Activated B cell treated with CpG ODN at 0.5 μM for 24 hours (primary cell): ENCODE results near the gene AREL1. TPM values are rescaled to one million over a fixed set of nuclear protein-coding genes. Genes with fewer than 3 reads are reported as not detected.

Experiments used
- ATAC-seq: fragments of 200-7000 bp; cut with Tn5 transposase; one replicate; pipeline ENCODE4 v1.10.0; 2021; ENCODE audit warnings: low read depth, mild to moderate bottlenecking, moderate library complexity
- CTCF ChIA-PET: fragments of 350-600 bp; sonication (Branson Sonifier 250); formaldehyde crosslinking; loops from one replicate; lab custom pipeline; 2021; ENCODE audit warnings: antibody characterized with exemption; lab: Charles Lee
- POLR2A ChIA-PET: fragments of 350-600 bp; sonication (Branson Sonifier 250); formaldehyde crosslinking; loops from one replicate; lab custom pipeline; 2021; ENCODE audit warnings: antibody characterized with exemption; lab: Charles Lee
- DNase-seq: peaks from one replicate; pipeline ENCODE4 v3.0.0; 2022
- H3K27ac Mint-ChIP-seq: one replicate; pipeline ENCODE4 v1.8.0; 2020; ENCODE audit warnings: mixed read lengths
- H3K27me3 Mint-ChIP-seq: one replicate; pipeline ENCODE4 v1.8.0; 2021; ENCODE audit warnings: mixed read lengths
- H3K36me3 Mint-ChIP-seq: one replicate; pipeline ENCODE4 v1.8.0; 2021; ENCODE audit warnings: low read depth, mixed read lengths
- H3K4me1 Mint-ChIP-seq: one replicate; pipeline ENCODE4 v1.8.0; 2021; ENCODE audit warnings: mixed read lengths
- H3K4me3 Mint-ChIP-seq: one replicate; pipeline ENCODE4 v1.8.0; 2020; ENCODE audit warnings: mild to moderate bottlenecking, mixed read lengths
- H3K9me3 Mint-ChIP-seq: one replicate; pipeline ENCODE4 v1.8.0; 2020; ENCODE audit warnings: mixed read lengths
- CTCF ChIP-seq: fragments of 200-600 bp; IDR thresholded peaks from one replicate; pipeline ENCODE4 v1.8.0; 2022; ENCODE audit warnings: antibody characterized with exemption, mild to moderate bottlenecking
- intact Hi-C: fragments of 100-400 bp; cut with micrococcal nuclease; formaldehyde crosslinking; loops from one replicate; pipeline ENCODE4 v1.15.1; 2024
- total RNA-seq: library from RNA; stranded (reverse); gene quantifications from 2 replicates; pipeline ENCODE4 v1.2.3, GENCODE V29; 2022

The AREL1 gene
- total RNA-seq, 1 donor from 2014 or later = 49.7 TPM

GRCh38 chr14:74650927-74651686 is 61.8 kb downstream of the AREL1 start:
- POLR2A ChIA-PET = interaction anchor here (0.6 kb wide), 1 partner anchor 18 kb away, joined by 6 read pairs; no protein-coding TSS in a partner anchor
- ATAC-seq = no peak
- intact Hi-C loops = no loop called here
- H3K4me1 Mint-ChIP-seq = no peaks in the 10 kb centered on the region
- H3K9me3 Mint-ChIP-seq = no peaks in the 10 kb centered on the region
- H3K36me3 Mint-ChIP-seq = peaks cover 10% of the 10 kb centered on the region
- DNase-seq = no peak
- no peak for TF ChIP-seq CTCF
- H3K27me3 Mint-ChIP-seq = peaks cover 3% of the 10 kb centered on the region
- H3K4me3 Mint-ChIP-seq = no peak overlapping the region
- no peak overlapping the region for H3K27ac Mint-ChIP-seq
- CTCF ChIA-PET = no interaction called here

- no peak overlapping the region for H3K27ac Mint-ChIP-seq
- peaks cover 7% of the 10 kb centered on the region for H3K27me3 Mint-ChIP-seq
- no peaks in the 10 kb centered on the region for H3K36me3 Mint-ChIP-seq
- CTCF ChIA-PET = no interaction called here
- no peak for ATAC-seq
- TF ChIP-seq CTCF = no peak
- intact Hi-C loops = no loop called here
- no peaks in the 10 kb centered on the region for H3K9me3 Mint-ChIP-seq
- POLR2A ChIA-PET = no interaction called here
- no peak overlapping the region for H3K4me3 Mint-ChIP-seq
- no peaks in the 10 kb centered on the region for H3K4me1 Mint-ChIP-seq
- DNase-seq = no peak
Measured at GRCh38 chr14:74649673-74650072, 63.2 kb downstream of the AREL1 start.

- Mint-ChIP-seq H3K4me1 (no peaks in the 10 kb centered on the region), H3K4me3 (no peak overlapping the region), H3K27me3 (peaks cover 7% of the 10 kb centered on the region), H3K27ac (no peak overlapping the region), H3K9me3 (no peaks in the 10 kb centered on the region), H3K36me3 (no peaks in the 10 kb centered on the region)
- ChIA-PET POLR2A (no interaction called here), CTCF (interaction anchor here (1.1 kb wide), 1 partner anchor 40 kb away, joined by 3 read pairs; no protein-coding TSS in a partner anchor)
- no peak for ATAC-seq
- intact Hi-C loops = no loop called here
- no peak for DNase-seq
- no peak for TF ChIP-seq CTCF
Measured at GRCh38 chr14:74649167-74649566, 63.7 kb downstream of the AREL1 start.

GRCh38 chr14:74648601-74649000 is 64.3 kb downstream of the AREL1 start:
- H3K4me1 Mint-ChIP-seq = no peaks in the 10 kb centered on the region
- peaks cover 7% of the 10 kb centered on the region for H3K27me3 Mint-ChIP-seq
- no peaks in the 10 kb centered on the region for H3K36me3 Mint-ChIP-seq
- ATAC-seq (no peak), DNase-seq (no peak)
- no peak for TF ChIP-seq CTCF
- H3K27ac Mint-ChIP-seq = no peak overlapping the region
- no peaks in the 10 kb centered on the region for H3K9me3 Mint-ChIP-seq
- intact Hi-C loops = no loop called here
- H3K4me3 Mint-ChIP-seq = no peak overlapping the region
- POLR2A ChIA-PET = no interaction called here
- CTCF ChIA-PET = interaction anchor here (1.1 kb wide), 1 partner anchor 40 kb away, joined by 3 read pairs; no protein-coding TSS in a partner anchor

GRCh38 chr14:74647678-74648461 is 65.0 kb downstream of the AREL1 start:
- Mint-ChIP-seq H3K4me1 (no peaks in the 10 kb centered on the region), H3K36me3 (no peaks in the 10 kb centered on the region), H3K27ac (no peak overlapping the region), H3K9me3 (no peaks in the 10 kb centered on the region), H3K4me3 (no peak overlapping the region), H3K27me3 (peaks cover 7% of the 10 kb centered on the region)
- ChIA-PET POLR2A (no interaction called here), CTCF (interaction anchor here (1.1 kb wide), 1 partner anchor 39 kb away, joined by 3 read pairs; no protein-coding TSS in a partner anchor)
- intact Hi-C loops = no loop called here
- no peak for TF ChIP-seq CTCF
- no peak for DNase-seq
- ATAC-seq = no peak
